A549 treated with Hydrocortisone at 1 μM for 4 hours (cell line): Measurements from ENCODE around the gene LONP1. TPM values are rescaled to one million over a fixed set of nuclear protein-coding genes. Genes with fewer than 3 reads are reported as not detected.

Experiments used
- total RNA-seq: library from RNA; stranded (reverse); fragments of 200-300 nt; extraction: Qiagen RNA extraction; gene quantifications from 5 replicates; pipeline ENCODE4 v1.2.3, GENCODE V29; 2022

The LONP1 gene
- total RNA-seq = 55.4 to 58.6 TPM (median 57.8 TPM) in 5 replicates

GRCh38 chr19:5719961-5720790 is at the start of gene LONP1, which contains the start of gene CATSPERD:
Gene LONP1 (minus strand): TSS chr19:5720146. CDS start chr19:5720132, 14 bp downstream.
Gene CATSPERD (plus strand): TSS chr19:5720637. CDS start chr19:5720738, 101 bp downstream.

DNA sequence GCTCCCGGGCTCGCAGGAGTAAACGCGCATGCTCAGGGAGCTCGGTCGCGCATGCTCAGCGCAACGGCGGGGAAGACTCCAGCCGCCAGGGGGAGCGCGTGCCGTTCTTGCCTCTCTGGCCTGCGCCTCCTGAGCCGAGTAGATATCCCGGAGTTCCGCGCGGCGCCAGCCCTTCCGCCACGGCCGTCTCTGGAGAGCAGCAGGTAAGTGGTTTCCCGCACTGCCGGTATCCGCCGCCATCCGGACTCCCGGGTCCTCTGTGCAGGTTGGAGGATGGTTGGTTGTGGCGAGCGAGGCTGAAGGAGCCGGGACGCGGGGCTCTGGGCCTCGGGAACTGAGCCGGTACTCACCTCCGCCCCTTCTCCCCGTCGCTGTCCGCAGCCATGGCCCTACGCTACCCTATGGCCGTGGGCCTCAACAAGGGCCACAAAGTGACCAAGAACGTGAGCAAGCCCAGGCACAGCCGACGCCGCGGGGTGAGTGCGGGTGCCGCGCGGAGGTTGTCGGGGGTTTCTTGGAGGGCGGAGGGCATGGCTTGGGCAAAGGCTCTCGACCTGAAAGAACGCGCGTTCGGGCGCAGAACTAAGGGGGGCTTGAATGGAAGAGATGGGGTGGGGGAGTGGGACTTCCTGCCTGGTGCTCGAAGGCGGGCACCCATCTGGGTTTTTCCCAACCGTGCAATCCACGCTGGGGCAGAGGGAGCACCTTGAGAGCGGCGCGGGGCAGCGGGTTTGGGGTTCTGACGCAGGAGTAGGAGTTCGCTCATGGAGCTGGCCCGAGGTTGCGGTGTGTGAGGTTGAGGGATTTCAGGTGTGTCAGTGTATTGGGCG is 29.6 kb downstream of the LONP1 start, which contains the start of gene RPL36:
Gene RPL36, plus strand, starts transcription at position 171 of the 830 bp plus-strand sequence. Its CDS starts 213 bp downstream, at position 384.

GRCh38 chr19:5680437-5681368 is 39.2 kb downstream of the LONP1 start, which contains the start of the genes HSD11B1L and MICOS13:
Gene HSD11B1L (plus strand): TSS chr19:5681027. CDS start chr19:5684833, 3,806 bp downstream.
Gene MICOS13 (minus strand): TSS chr19:5680516. CDS start chr19:5680486, 30 bp downstream.

Other genes starting within 250 kb of the LONP1 start
- 2.5 to 3.1 TPM (median 2.8 TPM) in 5 replicates for gene TINCR, start 152.2 kb downstream of the LONP1 start, total RNA-seq
- gene SAFB2, start 97.4 kb downstream of the LONP1 start, total RNA-seq = 32.5 to 36.1 TPM (median 33.8 TPM) in 5 replicates
- gene SAFB, start 97.1 kb downstream of the LONP1 start, total RNA-seq = 48.8 to 62.9 TPM (median 51.8 TPM) in 5 replicates
- gene MICOS13, start 39.6 kb downstream of the LONP1 start, total RNA-seq = 42.9 to 71.6 TPM (median 67.7 TPM) in 5 replicates
- gene HSD11B1L, start 39.1 kb downstream of the LONP1 start, total RNA-seq = 3.7 to 5.7 TPM (median 4.5 TPM) in 5 replicates
- gene RPL36, start 29.9 kb downstream of the LONP1 start, total RNA-seq = 626 to 897 TPM (median 766 TPM) in 5 replicates
- 0.03 TPM in 2 of 5 replicates, not detected in the others for gene CATSPERD, start 491 bp upstream of the LONP1 start, total RNA-seq
- 1.3 to 2.8 TPM (median 2.4 TPM) in 5 replicates for gene PRR22, start 64.6 kb upstream of the LONP1 start, total RNA-seq
- 26.8 to 30.4 TPM (median 28.9 TPM) in 5 replicates for gene DUS3L, start 71.0 kb upstream of the LONP1 start, total RNA-seq
- gene NRTN, start 84.9 kb upstream of the LONP1 start, total RNA-seq = 0.55 to 1.4 TPM (median 1.2 TPM) in 5 replicates
- gene FUT6, start 119.6 kb upstream of the LONP1 start, total RNA-seq = not detected in 5 replicates
- 0.05 to 0.06 TPM in 2 of 5 replicates, not detected in the others for gene FUT3, start 131.3 kb upstream of the LONP1 start, total RNA-seq
- not detected in 5 replicates for gene FUT5, start 150.4 kb upstream of the LONP1 start, total RNA-seq
- 181 to 306 TPM (median 282 TPM) in 5 replicates for gene NDUFA11, start 183.6 kb upstream of the LONP1 start, total RNA-seq
- gene VMAC, start 184.7 kb upstream of the LONP1 start, total RNA-seq = 0.34 to 0.62 TPM (median 0.58 TPM) in 5 replicates
- 0.74 to 1.9 TPM (median 1.4 TPM) in 5 replicates for gene CAPS, start 194.1 kb upstream of the LONP1 start, total RNA-seq